Adipocyte (in vitro differentiated cells): Measurements from ENCODE around the gene TMEM91.

Source experiments
- DNase-seq: peaks from one replicate; pipeline ENCODE4 v3.0.0-alpha.2; 2015; ENCODE audit warnings: low read depth
- H3K27me3 ChIP-seq: replicated peaks from 2 replicates; pipeline ENCODE4 v1.7.0; 2013; ENCODE audit warnings: mild to moderate bottlenecking, low read length, moderate library complexity; ENCODE audit not compliant: control insufficient read depth, insufficient read depth
- H3K36me3 ChIP-seq: 2 replicates; pipeline ENCODE4 v1.7.0; 2013; ENCODE audit warnings: low read length, mild to moderate bottlenecking, moderate library complexity; ENCODE audit not compliant: control insufficient read depth, insufficient read depth, severe bottlenecking
- H3K4me1 ChIP-seq: 2 replicates; pipeline ENCODE4 v1.7.0; 2013; ENCODE audit warnings: mild to moderate bottlenecking, low read length, moderate library complexity; ENCODE audit not compliant: control insufficient read depth, insufficient read depth
- H3K4me3 ChIP-seq: 2 replicates; pipeline ENCODE4 v1.7.0; 2013; ENCODE audit warnings: mild to moderate bottlenecking, low read length, moderate library complexity
- H3K9ac ChIP-seq: 2 replicates; pipeline ENCODE4 v1.7.0; 2013; ENCODE audit warnings: mild to moderate bottlenecking, low read length, moderate library complexity
- H3K9me3 ChIP-seq: 2 replicates; pipeline ENCODE4 v1.7.0; 2013; ENCODE audit warnings: mild to moderate bottlenecking, low read length, moderate library complexity; ENCODE audit not compliant: control insufficient read depth

Gene TMEM91

GRCh38 chr19:41354343-41354953, 21.9 kb upstream of the TMEM91 start:
- peaks cover 14% of the 10 kb centered on the region for H3K4me1 ChIP-seq
- DNase-seq = no peak

DNA sequence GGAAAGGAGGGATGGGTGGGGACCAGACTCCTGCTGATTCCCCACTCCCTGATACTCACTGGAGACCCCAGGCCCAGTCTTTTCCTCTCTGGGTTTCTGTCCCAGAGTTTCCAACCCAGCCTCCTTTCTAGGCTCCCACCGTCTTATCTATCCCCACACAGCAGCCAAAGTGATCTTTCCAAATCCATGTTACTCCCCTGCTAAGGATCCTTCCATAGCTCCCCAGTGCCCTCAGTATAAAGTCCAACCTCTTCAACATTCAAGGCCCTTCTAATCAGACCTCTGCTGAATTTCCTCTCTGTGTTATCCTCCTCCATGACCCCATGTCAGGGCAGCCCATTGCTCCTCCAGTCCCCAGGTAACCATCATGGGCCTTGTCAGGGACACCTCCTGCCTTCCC, 21.3 kb upstream of the TMEM91 start:
- Histone ChIP-seq H3K9ac (no peak overlapping the region), H3K4me3 (no peak overlapping the region), H3K4me1 (peaks cover 14% of the 10 kb centered on the region), H3K36me3 (no peaks in the 10 kb centered on the region), H3K9me3 (no peaks in the 10 kb centered on the region), H3K27me3 (no peaks in the 10 kb centered on the region)
- no peak for DNase-seq

More at GRCh38 chr19:41354343-41354953, 21.9 kb upstream of the TMEM91 start:
- Histone ChIP-seq H3K9ac (peak overlapping the region; percentile 67), H3K9me3 (no peaks in the 10 kb centered on the region), H3K27me3 (no peaks in the 10 kb centered on the region), H3K36me3 (no peaks in the 10 kb centered on the region), H3K4me3 (peak overlapping the region; percentile 72)

DNA sequence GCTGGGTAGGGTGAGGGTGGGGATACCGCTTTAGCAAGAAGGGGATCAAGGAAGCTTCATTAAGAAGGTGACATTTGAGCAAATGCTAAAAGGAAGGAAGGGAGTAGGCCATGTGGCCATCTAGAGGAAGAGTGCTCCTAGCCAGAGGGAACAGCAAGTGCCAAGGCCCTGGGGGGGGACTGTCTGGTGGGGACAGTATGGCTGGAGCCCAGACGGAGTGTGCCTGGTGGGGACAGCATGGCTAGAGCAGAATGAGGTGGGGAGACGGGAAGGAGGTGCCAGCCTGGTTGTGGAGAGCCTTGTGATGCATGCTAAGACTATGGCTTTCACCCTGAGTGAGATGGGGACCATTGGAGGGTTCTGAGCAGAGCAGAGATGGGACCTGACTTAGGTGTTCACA, 20.5 kb upstream of the TMEM91 start:
- Histone ChIP-seq H3K4me3 (no peak overlapping the region), H3K9ac (no peak overlapping the region), H3K9me3 (no peaks in the 10 kb centered on the region), H3K4me1 (peaks cover 9% of the 10 kb centered on the region), H3K36me3 (no peaks in the 10 kb centered on the region), H3K27me3 (no peaks in the 10 kb centered on the region)
- no peak for DNase-seq

DNA sequence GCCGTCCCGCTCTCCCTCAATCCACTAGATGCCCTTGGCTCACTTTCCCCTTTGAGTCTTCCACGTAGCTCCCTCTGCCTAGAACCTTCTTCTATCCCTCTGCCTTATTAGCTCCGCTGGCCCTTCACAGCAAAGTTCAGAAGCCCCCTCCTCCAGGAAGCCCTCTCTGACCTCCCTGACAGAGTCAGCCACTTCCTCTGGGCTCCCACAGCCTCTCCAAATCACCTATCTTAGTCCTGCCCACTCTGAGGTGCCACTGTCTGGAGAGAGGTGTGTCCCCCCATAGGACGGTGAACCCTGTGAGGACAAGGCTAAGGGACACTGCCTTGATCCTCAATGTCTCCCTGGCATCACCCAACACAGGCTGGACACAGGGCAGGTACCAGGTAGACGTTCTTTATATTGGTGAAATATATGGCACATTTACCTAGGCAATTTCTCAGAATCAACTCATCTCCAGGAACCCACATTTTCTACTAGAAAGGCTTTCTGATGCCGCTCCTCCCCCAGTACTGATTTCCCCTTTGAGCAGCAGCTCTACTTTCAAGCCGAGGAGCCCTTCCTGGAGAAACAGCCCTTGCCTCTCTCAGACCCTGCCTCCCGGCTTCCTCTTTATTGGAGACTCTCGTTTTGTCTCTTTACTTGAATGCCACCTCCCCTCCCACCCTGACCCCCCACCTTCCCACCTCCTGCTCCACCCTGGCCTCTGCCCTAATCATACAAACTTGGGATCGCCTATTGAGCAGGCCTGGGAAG, 19.2 kb upstream of the TMEM91 start:
- H3K36me3 ChIP-seq = no peaks in the 10 kb centered on the region
- H3K27me3 ChIP-seq = no peaks in the 10 kb centered on the region
- no peak overlapping the region for H3K4me3 ChIP-seq
- H3K9ac ChIP-seq = no peak overlapping the region
- H3K9me3 ChIP-seq = no peaks in the 10 kb centered on the region
- no peaks in the 10 kb centered on the region for H3K4me1 ChIP-seq
- no peak for DNase-seq

DNA sequence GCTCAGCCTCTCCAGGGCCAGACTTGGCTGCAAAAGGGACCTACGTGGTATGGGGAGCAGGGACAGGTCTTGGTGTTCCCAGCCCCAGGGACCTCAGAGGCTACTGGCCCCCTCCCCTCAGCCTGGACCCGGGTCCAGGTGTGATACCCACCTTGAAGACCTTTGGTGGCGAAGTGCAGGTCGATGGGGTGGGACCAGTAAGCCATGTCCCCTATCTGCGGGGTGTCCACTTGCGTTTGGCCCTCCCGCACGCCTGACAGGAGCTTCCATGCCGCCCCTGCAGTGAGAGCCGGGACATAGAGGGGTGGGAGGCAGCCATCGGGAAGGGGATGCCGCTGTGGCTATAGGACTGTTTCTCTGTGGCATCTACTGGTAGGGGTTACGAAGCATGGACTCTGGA, 18.6 kb upstream of the TMEM91 start:
- H3K27me3 ChIP-seq = no peaks in the 10 kb centered on the region
- H3K9me3 ChIP-seq = no peaks in the 10 kb centered on the region
- H3K36me3 ChIP-seq = no peaks in the 10 kb centered on the region
- H3K4me3 ChIP-seq = no peak overlapping the region
- H3K9ac ChIP-seq = no peak overlapping the region
- H3K4me1 ChIP-seq = no peaks in the 10 kb centered on the region
- no peak for DNase-seq

GRCh38 chr19:41359741-41360140, 16.6 kb upstream of the TMEM91 start:
- no peak for DNase-seq
- no peaks in the 10 kb centered on the region for H3K36me3 ChIP-seq
- no peaks in the 10 kb centered on the region for H3K27me3 ChIP-seq
- peaks cover 8% of the 10 kb centered on the region for H3K4me1 ChIP-seq
- H3K9me3 ChIP-seq = no peaks in the 10 kb centered on the region
- no peak overlapping the region for H3K9ac ChIP-seq
- no peak overlapping the region for H3K4me3 ChIP-seq

DNA sequence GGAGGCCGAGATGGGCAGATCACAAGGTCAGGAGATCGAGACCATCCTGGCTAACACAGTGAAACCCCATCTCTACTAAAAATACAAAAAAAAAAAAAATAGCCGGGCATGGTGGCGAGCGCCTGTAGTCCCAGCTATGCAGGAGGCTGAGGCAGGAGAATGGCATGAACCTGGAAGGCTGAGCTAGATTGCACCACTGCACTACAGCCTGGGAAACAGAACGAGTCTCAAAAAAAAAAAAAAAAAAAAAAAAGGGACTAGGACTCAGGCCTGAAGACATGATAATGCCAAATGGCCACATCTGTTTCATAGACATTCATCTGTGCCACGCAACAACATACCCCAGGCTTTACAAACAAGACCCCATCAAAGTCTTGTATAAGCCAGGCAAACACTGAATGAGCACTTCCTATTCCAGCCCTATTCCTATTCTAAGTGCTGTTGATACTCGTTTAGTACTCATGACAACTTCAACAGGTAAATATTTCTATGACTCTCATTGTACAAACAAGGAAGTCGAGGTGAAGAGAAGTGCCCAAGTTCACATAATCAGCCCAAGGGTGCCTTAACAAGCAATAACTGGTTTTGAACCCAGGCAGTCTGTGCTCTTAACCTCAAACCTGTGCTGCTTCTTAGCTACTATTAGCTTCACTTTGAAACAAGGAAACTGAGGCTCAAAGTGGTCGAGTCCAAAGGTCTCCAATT, 14.0 kb upstream of the TMEM91 start:
- Histone ChIP-seq H3K4me3 (no peak overlapping the region), H3K36me3 (no peaks in the 10 kb centered on the region), H3K27me3 (no peaks in the 10 kb centered on the region), H3K9ac (no peak overlapping the region), H3K4me1 (peaks cover 15% of the 10 kb centered on the region), H3K9me3 (no peaks in the 10 kb centered on the region)
- no peak for DNase-seq

DNA sequence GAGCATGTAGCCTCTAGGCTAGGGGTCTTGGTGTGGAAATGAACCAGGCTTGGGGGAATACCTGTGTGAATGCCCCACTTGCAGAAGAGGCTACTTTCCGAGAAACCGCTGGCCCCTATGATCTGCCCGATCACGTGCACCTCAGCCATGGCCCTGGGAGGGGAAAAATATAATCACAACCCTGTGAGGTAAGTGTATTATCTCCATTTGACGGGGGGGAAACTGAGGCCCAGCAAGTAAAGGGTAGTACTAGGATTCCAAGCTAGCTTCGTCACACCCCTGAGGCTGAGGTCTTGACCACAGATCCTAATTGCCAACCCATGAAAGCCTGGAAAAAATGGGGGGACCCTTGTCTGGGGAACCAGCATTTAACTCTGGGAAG, 13.0 kb upstream of the TMEM91 start:
- Histone ChIP-seq H3K9ac (peak overlapping the region; percentile 93), H3K4me3 (peak overlapping the region; percentile 97), H3K27me3 (no peaks in the 10 kb centered on the region), H3K36me3 (no peaks in the 10 kb centered on the region), H3K9me3 (no peaks in the 10 kb centered on the region), H3K4me1 (peaks cover 26% of the 10 kb centered on the region)
- DNase-seq = no peak

DNA sequence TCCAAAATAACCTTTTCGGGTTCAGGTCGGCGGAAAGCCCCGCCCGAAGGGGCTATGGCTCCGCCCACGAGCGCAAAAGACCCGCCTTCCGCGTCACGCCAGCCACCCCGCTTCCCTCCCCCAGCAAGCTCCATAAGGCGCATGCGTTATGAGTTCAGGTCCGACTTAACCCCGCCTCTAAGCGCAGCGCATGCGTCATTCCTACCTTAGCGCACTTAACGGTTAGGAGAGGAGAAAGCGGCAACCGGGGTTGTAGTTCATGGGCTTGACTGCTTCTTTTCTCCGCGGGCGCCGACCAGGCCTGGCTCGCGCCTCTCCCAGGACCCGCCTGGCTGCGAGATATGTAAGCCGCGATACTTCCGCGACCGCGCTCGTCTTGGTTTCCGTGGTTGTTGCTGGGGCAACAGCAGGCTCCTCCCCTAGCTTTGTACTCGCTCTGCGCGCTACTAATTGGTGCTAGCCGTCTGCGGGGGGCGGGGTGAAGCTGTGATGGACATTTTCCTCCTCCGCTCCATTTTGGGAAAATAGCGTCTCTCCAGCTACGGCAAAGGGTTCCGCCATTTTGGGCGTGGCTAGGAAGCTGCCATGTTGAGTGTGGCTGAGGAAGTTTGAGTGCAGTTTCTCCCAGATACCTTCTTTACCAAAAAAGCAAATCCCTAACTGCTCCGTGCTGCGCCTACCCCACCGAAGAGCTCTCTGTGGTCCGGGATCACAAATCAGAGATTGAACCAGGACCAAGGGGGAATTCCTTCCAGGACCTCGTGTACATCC, 12.4 kb upstream of the TMEM91 start, which contains the start of gene B9D2:
Gene B9D2 (minus strand): TSS at position 397 of the 771 bp plus-strand sequence. CDS start 630 bp downstream, outside the sequence.
- Histone ChIP-seq H3K4me1 (peaks cover 26% of the 10 kb centered on the region), H3K36me3 (no peaks in the 10 kb centered on the region), H3K9ac (peak within 1 kb of the TSS; percentile 93), H3K9me3 (no peaks in the 10 kb centered on the region), H3K4me3 (peak within 1 kb of the TSS; percentile 97), H3K27me3 (no peaks in the 10 kb centered on the region)
- peak; percentile 99 for DNase-seq

DNA sequence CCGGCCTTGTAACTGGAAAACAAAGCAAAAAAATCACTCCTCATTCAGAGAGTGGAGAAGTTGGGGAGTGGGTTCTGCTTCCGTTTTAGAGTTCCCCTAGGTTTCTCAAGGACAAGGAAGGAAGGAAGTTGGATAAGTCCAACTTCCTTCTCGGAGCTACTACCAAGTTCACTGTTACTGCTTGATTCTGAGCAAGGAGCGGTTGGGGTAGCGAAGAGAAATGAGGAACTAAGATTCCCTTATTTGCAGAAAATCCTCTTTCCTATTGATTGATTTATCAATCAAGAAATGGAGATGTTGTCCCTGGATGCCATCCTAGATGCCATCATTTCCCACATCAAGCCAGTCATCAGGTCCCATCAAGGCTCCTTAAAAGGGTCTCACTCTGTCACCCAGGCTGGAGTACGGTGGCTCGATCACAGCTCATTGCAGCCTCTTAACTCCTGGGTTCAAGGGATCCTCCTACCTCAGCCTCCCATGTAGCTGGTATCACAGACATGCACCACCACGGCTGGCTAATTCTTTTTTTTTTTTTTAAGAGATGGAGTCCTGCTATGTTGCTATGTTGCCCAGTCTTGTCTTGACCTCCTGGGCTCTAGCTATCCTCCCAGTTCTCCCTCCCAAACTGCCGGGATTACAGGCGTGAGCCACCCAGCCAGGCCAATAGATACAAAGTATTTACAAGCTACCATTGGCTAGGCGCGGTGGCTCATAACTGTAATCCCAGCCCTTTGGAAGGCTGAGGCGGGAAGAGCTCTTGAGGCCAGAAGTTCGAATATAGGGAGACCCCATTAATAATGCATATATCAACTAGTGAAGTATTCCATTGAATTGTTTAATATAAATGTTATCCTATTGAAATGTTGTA, 11.6 kb upstream of the TMEM91 start:
- Histone ChIP-seq H3K9me3 (no peaks in the 10 kb centered on the region), H3K4me1 (peaks cover 27% of the 10 kb centered on the region), H3K9ac (peak overlapping the region; percentile 93), H3K36me3 (no peaks in the 10 kb centered on the region), H3K4me3 (peak overlapping the region; percentile 97), H3K27me3 (no peaks in the 10 kb centered on the region)
- DNase-seq = no peak
